A673 (cell line): ENCODE measurements around the gene PDLIM3. TPM values are rescaled to one million over a fixed set of nuclear protein-coding genes. Genes with fewer than 3 reads are reported as not detected.

Experiments
- BruUV-seq: library from RNA; stranded (reverse); fragments of 400-500 nt; replicated peaks from 2 replicates; lab custom pipeline; 2021; lab: Mats Ljungman, UMichigan
- CTCF ChIA-PET: fragments of 300-600 bp; sonication (Branson Sonifier 250); formaldehyde crosslinking; loops from one replicate; lab custom pipeline; 2022; ENCODE audit warnings: antibody characterized with exemption; lab: Charles Lee
- POLR2A ChIA-PET: fragments of 300-600 bp; sonication (Branson Sonifier 250); formaldehyde crosslinking; loops from one replicate; lab custom pipeline; 2022; ENCODE audit warnings: antibody characterized with exemption; ENCODE audit not compliant: low non-redundant PET; lab: Charles Lee
- DNase-seq: peaks from one replicate; pipeline ENCODE4 v3.0.0-alpha.2; 2015; ENCODE audit warnings: low spot score
- H3K27ac ChIP-seq: fragments of 200-600 bp; sonication (generic); 2 replicates; pipeline ENCODE4 v1.5.1; 2016; ENCODE audit warnings: mixed run types, low read depth, mild to moderate bottlenecking, mixed read lengths, antibody characterized with exemption, low read length; ENCODE audit not compliant: poor library complexity, severe bottlenecking
- H3K27me3 ChIP-seq: fragments of 200-600 bp; sonication (generic); replicated peaks from 2 replicates; pipeline ENCODE4 v1.6.1; 2017; ENCODE audit warnings: mixed run types, low read depth, mild to moderate bottlenecking, mixed read lengths, antibody characterized with exemption, low read length; ENCODE audit not compliant: insufficient read depth, poor library complexity
- H3K36me3 ChIP-seq: fragments of 200-600 bp; sonication (generic); 2 replicates; pipeline ENCODE4 v1.6.1; 2016; ENCODE audit warnings: mixed run types, mild to moderate bottlenecking, mixed read lengths, antibody characterized with exemption, low read length; ENCODE audit not compliant: insufficient read depth, poor library complexity, severe bottlenecking
- H3K4me1 ChIP-seq: fragments of 200-600 bp; sonication (generic); 2 replicates; pipeline ENCODE4 v1.6.1; 2017; ENCODE audit warnings: mixed run types, mild to moderate bottlenecking, mixed read lengths, antibody characterized with exemption, low read length; ENCODE audit not compliant: insufficient read depth, poor library complexity, severe bottlenecking
- H3K4me3 ChIP-seq: fragments of 200-600 bp; sonication (generic); 2 replicates; pipeline ENCODE4 v1.5.1; 2016; ENCODE audit warnings: low read depth, mixed run types, mild to moderate bottlenecking, mixed read lengths, low read length; ENCODE audit not compliant: poor library complexity, severe bottlenecking
- H3K9me3 ChIP-seq: fragments of 200-600 bp; sonication (generic); 2 replicates; pipeline ENCODE4 v1.6.1; 2016; ENCODE audit warnings: mixed run types, low read depth, mild to moderate bottlenecking, mixed read lengths, antibody characterized with exemption, low read length; ENCODE audit not compliant: poor library complexity, severe bottlenecking
- EZH2 ChIP-seq: fragments of 200-600 bp; sonication (generic); IDR thresholded peaks from 2 replicates; pipeline ENCODE4 v1.6.1; 2017; ENCODE audit warnings: borderline replicate concordance, low read depth, mild to moderate bottlenecking, mixed read lengths, antibody characterized with exemption, low read length; ENCODE audit not compliant: poor library complexity, severe bottlenecking
- intact Hi-C: fragments of 100-400 bp; cut with micrococcal nuclease; formaldehyde crosslinking; loops from one replicate; pipeline ENCODE4 v1.10.0; 2022; ENCODE audit not compliant: unreplicated experiment
- total RNA-seq: library from RNA; stranded (reverse); gene quantifications from 2 replicates; pipeline ENCODE4 v1.2.3, GENCODE V29; 2021
- TF ChIP-seq, protein P1 (sequence below): fragments of 300-800, 200-600 bp; sonication (generic); conservative IDR thresholded peaks from 2 replicates; pipeline ENCODE4 v1.5.1; 2017; ENCODE audit warnings: low read depth, mild to moderate bottlenecking, antibody characterized with exemption, low read length, moderate library complexity, mixed read lengths

The PDLIM3 gene
- total RNA-seq, 1 experiment from 2014 or later = not detected

- peak overlapping the region; percentile 60 for H3K4me3 ChIP-seq
- H3K27ac ChIP-seq = no peak overlapping the region
- ChIA-PET POLR2A (no interaction called here), CTCF (interaction anchor here (0.7 kb wide), 1 partner anchor 126 kb away, joined by 5 read pairs; no protein-coding TSS in a partner anchor)
- H3K4me1 ChIP-seq = no peaks in the 10 kb centered on the region
- TF ChIP-seq EZH2 = no peak
- TF ChIP-seq, protein P1, sequence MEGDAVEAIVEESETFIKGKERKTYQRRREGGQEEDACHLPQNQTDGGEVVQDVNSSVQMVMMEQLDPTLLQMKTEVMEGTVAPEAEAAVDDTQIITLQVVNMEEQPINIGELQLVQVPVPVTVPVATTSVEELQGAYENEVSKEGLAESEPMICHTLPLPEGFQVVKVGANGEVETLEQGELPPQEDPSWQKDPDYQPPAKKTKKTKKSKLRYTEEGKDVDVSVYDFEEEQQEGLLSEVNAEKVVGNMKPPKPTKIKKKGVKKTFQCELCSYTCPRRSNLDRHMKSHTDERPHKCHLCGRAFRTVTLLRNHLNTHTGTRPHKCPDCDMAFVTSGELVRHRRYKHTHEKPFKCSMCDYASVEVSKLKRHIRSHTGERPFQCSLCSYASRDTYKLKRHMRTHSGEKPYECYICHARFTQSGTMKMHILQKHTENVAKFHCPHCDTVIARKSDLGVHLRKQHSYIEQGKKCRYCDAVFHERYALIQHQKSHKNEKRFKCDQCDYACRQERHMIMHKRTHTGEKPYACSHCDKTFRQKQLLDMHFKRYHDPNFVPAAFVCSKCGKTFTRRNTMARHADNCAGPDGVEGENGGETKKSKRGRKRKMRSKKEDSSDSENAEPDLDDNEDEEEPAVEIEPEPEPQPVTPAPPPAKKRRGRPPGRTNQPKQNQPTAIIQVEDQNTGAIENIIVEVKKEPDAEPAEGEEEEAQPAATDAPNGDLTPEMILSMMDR = no peak
- peaks cover 27% of the 10 kb centered on the region for H3K27me3 ChIP-seq
- intact Hi-C loops = loop anchor here (10.0 kb wide), 1 partner anchor 553 kb away; no protein-coding TSS in a partner anchor
- no TSS peak for BruUV-seq
- H3K9me3 ChIP-seq = no peaks in the 10 kb centered on the region
- no peaks in the 10 kb centered on the region for H3K36me3 ChIP-seq
- DNase-seq = no peak
These were observed 63.2 kb downstream of the PDLIM3 start for GRCh38 chr4:185472103-185472542.

GRCh38 chr4:185471235-185472102, 63.8 kb downstream of the PDLIM3 start, which contains the start of gene CCDC110:
TSS of gene CCDC110 (minus strand) at chr4:185471733. CDS start at chr4:185471683, 50 bp downstream.
- peak; percentile 95 for DNase-seq
- no TSS peak for BruUV-seq
- POLR2A ChIA-PET = no interaction called here
- no peak for TF ChIP-seq EZH2
- TF ChIP-seq, protein P1 = peak; percentile 48
- Histone ChIP-seq H3K9me3 (no peaks in the 10 kb centered on the region), H3K36me3 (no peaks in the 10 kb centered on the region), H3K4me1 (no peaks in the 10 kb centered on the region), H3K27me3 (peaks cover 33% of the 10 kb centered on the region), H3K27ac (no peak within 1 kb of the TSS), H3K4me3 (peak within 1 kb of the TSS; percentile 60)
- intact Hi-C loops = loop anchor here (2.0 to 10.0 kb wide), 2 partner anchors 125 to 553 kb away; no protein-coding TSS in a partner anchor
- CTCF ChIA-PET = no interaction called here

DNA sequence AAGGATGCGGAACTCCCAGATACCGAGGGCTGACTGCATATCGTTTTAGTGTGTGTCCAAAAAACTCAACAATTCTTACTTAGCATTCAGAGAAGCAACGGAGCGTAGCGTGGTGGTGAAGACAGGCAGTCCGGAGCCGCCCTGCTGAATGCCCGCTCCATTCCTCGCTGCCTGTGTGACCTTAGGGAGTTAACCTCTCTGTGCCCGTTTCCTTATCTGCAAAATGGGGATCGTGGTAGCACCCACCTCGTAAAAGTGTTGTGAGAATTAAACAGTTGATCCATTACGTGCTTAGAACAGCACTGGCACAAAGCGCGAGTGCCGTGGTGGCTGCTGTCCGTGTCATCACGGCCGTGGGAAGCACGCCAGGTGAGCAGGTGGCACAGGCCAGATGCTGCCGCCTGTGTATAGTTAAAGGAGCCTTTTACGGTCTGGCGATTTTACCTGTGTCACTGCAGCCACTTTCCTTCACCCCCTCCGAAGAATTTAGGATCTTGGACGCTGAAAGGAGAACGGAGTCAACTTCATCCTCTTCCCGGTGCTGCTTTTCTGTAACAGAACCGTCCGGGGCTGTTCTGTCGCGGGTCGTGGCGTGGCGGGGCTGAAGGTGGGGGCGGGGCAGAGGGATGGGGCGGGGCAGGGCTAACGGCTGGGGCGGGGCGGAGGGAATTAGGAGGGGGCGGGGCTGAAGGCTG, 64.7 kb downstream of the PDLIM3 start:
- H3K9me3 ChIP-seq = no peaks in the 10 kb centered on the region
- ChIA-PET CTCF (no interaction called here), POLR2A (no interaction called here)
- BruUV-seq = no TSS peak
- peaks cover 34% of the 10 kb centered on the region for H3K27me3 ChIP-seq
- no peak for TF ChIP-seq EZH2
- TF ChIP-seq, protein P1 = no peak
- H3K27ac ChIP-seq = no peak overlapping the region
- DNase-seq = peak; percentile 21
- H3K36me3 ChIP-seq = no peaks in the 10 kb centered on the region
- intact Hi-C loops = loop anchor here (2.0 to 10.0 kb wide), 2 partner anchors 126 to 554 kb away; no protein-coding TSS in a partner anchor
- H3K4me1 ChIP-seq = no peaks in the 10 kb centered on the region
- peak overlapping the region; percentile 55 for H3K4me3 ChIP-seq
